Thyroid gland (tissue), 4 donors: ENCODE data around the gene HOXB1.

Source experiments
- CTCF ChIP-seq, 6 experiments: fragments of 200-600 bp in 3 of 6; fragments of 450-650 bp in 3 of 6; sonication (generic) in 3 of 6; IDR thresholded peaks; one replicate each; pipeline ENCODE4 v1.5.1; 2016 to 2019; ENCODE audit warnings: antibody characterized with exemption in 6 of 6, mild to moderate bottlenecking in 2 of 6, inconsistent platforms in 1 of 6, moderate library complexity in 1 of 6
- POLR2A ChIP-seq, 2 donors: fragments of 450-650 bp; IDR thresholded peaks; one replicate each; pipeline ENCODE4 v1.6.1; 2017; ENCODE audit warnings: antibody characterized with exemption in 2 of 2, mild to moderate bottlenecking in 2 of 2, moderate library complexity in 1 of 2

GRCh38 chr17:48510381-48510760 lies 20.4 kb downstream of the HOXB1 start:
- TF ChIP-seq CTCF (IDR thresholded peaks at IDR 0.05) (no peak), POLR2A (IDR thresholded peaks at IDR 0.05) (no peak)
